OCI-LY1 (cell line): ENCODE measurements around the gene ANKRD6.

Source experiments
- CTCF ChIP-seq: fragments of 200-600 bp; sonication (generic), shearing (Covaris generic); IDR thresholded peaks from 2 replicates; pipeline ENCODE4 v1.5.1; 2017; ENCODE audit warnings: mild to moderate bottlenecking, antibody characterized with exemption, low read length, moderate library complexity, mixed read lengths
- EZH2 ChIP-seq: fragments of 200-600 bp; sonication (generic), shearing (Covaris generic); IDR thresholded peaks from 2 replicates; pipeline ENCODE4 v1.8.0; 2017; ENCODE audit warnings: borderline replicate concordance, mixed run types, mild to moderate bottlenecking, antibody characterized with exemption, low read length, moderate library complexity, mixed read lengths

GRCh38 chr6:89638320-89639195, 205.6 kb downstream of the ANKRD6 start, which contains the start of gene LYRM2:
- TF ChIP-seq CTCF (no peak), EZH2 (no peak)
